Smooth muscle cell (in vitro differentiated cells): ENCODE data around the gene CDK14. TPM values are rescaled to one million over a fixed set of nuclear protein-coding genes. Genes with fewer than 3 reads are reported as not detected.
A peak's percentile ranks its signal among the peaks of the same experiment; 100 is the strongest.

ENCODE experiments used
- DNase-seq: peaks from one replicate; lab custom pipeline; 2025; ENCODE audit not compliant: unreplicated experiment; lab: John Stamatoyannopoulos, UW
- H2AFZ ChIP-seq: fragments of 200-600 bp; sonication (generic); 2 replicates; pipeline ENCODE4 v1.6.0; 2016; ENCODE audit warnings: antibody characterized with exemption, low read depth, mild to moderate bottlenecking
- H3F3A ChIP-seq: fragments of 200-600 bp; sonication (generic); 2 replicates; pipeline ENCODE4 v1.6.0; 2017; ENCODE audit warnings: antibody characterized with exemption, low read depth
- H3K27ac ChIP-seq: fragments of 200-600 bp; sonication (generic); 2 replicates; pipeline ENCODE4 v1.5.1; 2016; ENCODE audit warnings: low read depth, mild to moderate bottlenecking
- H3K27me3 ChIP-seq: fragments of 200-600 bp; sonication (generic); 2 replicates; pipeline ENCODE4 v1.6.1; 2016; ENCODE audit warnings: low read depth, mild to moderate bottlenecking
- H3K36me3 ChIP-seq: fragments of 200-600 bp; sonication (generic); 2 replicates; pipeline ENCODE4 v1.5.1; 2016; ENCODE audit warnings: low read depth
- H3K4me1 ChIP-seq: fragments of 200-600 bp; sonication (generic); 2 replicates; pipeline ENCODE4 v1.5.1; 2016; ENCODE audit warnings: low read depth
- H3K4me2 ChIP-seq: fragments of 200-600 bp; sonication (generic); 2 replicates; pipeline ENCODE4 v1.6.0; 2016; ENCODE audit warnings: mild to moderate bottlenecking
- H3K4me3 ChIP-seq: fragments of 200-600 bp; sonication (generic); 2 replicates; pipeline ENCODE4 v1.5.1; 2016; ENCODE audit warnings: mild to moderate bottlenecking
- H3K79me2 ChIP-seq: fragments of 200-600 bp; sonication (generic); 2 replicates; pipeline ENCODE4 v1.6.0; 2016; ENCODE audit warnings: low read depth, mild to moderate bottlenecking
- H3K9ac ChIP-seq: fragments of 200-600 bp; sonication (generic); 2 replicates; pipeline ENCODE4 v1.6.0; 2016; ENCODE audit warnings: low read depth
- H3K9me3 ChIP-seq: fragments of 200-600 bp; sonication (generic); replicated peaks from 2 replicates; pipeline ENCODE4 v1.5.1; 2016; ENCODE audit warnings: low read depth
- H4K20me1 ChIP-seq: fragments of 200-600 bp; sonication (generic); 2 replicates; pipeline ENCODE4 v1.6.0; 2016; ENCODE audit warnings: low read depth
- CTCF ChIP-seq: fragments of 200-600 bp; sonication (generic); IDR thresholded peaks from 2 replicates; pipeline ENCODE4 v1.5.1; 2017; ENCODE audit warnings: borderline replicate concordance, mild to moderate bottlenecking, antibody characterized with exemption; ENCODE audit not compliant: insufficient read depth, poor library complexity, severe bottlenecking
- WGBS: methylation state at CpG from one replicate; pipeline ENCODE4 v1.1.7; 2016; ENCODE audit warnings: low lambda C conversion rate; 5-methylcytosine and 5-hydroxymethylcytosine counted together
- polyA plus RNA-seq: library from polyadenylated mRNA; unstranded; fragments of >200 nt; fragmentation: Nextera tagmentation; extraction: Ambion mirVana; gene quantifications from 2 replicates; pipeline ENCODE4 v1.2.1, GENCODE V29; 2016
- total RNA-seq: library from RNA; depleted of rRNA; stranded (reverse); fragments of >200 nt; gene quantifications from 2 replicates; pipeline ENCODE4 v1.2.3, GENCODE V29; 2014

Gene CDK14
- total and polyA plus RNA-seq, 2 experiments from 2014 or later, result 4.1 to 5.3 TPM

DNA sequence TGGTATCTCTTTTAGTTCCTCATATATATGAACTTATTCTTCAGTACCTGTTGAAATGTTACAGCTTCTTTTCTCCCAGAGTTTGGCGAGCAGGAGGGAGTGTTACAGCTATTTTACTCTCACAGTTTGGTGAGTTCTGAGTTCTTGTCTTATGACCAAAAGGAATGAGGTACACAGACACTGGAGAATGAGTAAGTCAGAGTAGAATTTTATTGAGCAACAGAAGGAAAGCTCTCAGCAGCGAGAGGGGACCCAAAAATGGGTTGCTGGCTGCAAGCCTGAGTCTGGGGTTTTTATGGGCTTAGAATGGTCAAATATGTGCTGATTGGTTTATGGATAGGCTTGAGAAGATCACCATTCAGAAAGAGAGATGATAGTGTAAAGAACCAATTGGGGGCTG is 175.2 kb downstream of the CDK14 start:
- no peak overlapping the region for H2AFZ ChIP-seq
- no peak for TF ChIP-seq CTCF
- H3K4me1 ChIP-seq, result peaks cover 3% of the 10 kb centered on the region
- H3F3A ChIP-seq, result peaks cover 6% of the 10 kb centered on the region
- no peaks in the 10 kb centered on the region for H3K27me3 ChIP-seq
- H3K4me3 ChIP-seq, result no peak overlapping the region
- H3K4me2 ChIP-seq, result peak overlapping the region; percentile 36
- no peaks in the 10 kb centered on the region for H4K20me1 ChIP-seq
- WGBS, result 37% methylated on average over 2 of the region's 2 CpGs
- no peak for DNase-seq
- H3K9me3 ChIP-seq, result no peaks in the 10 kb centered on the region
- H3K79me2 ChIP-seq, result no peaks in the 10 kb centered on the region
- peak overlapping the region; percentile 43 for H3K27ac ChIP-seq
- no peaks in the 10 kb centered on the region for H3K36me3 ChIP-seq
- no peak overlapping the region for H3K9ac ChIP-seq

- no peak overlapping the region for H3K4me2 ChIP-seq
- H3K27ac ChIP-seq, result no peak overlapping the region
- H3F3A ChIP-seq, result no peaks in the 10 kb centered on the region
- 89% methylated on average over 6 of the region's 6 CpGs for WGBS
- H4K20me1 ChIP-seq, result no peaks in the 10 kb centered on the region
- H2AFZ ChIP-seq, result no peak overlapping the region
- TF ChIP-seq CTCF, result no peak
- H3K9ac ChIP-seq, result no peak overlapping the region
- peaks cover 5% of the 10 kb centered on the region for H3K4me1 ChIP-seq
- H3K36me3 ChIP-seq, result no peaks in the 10 kb centered on the region
- no peak for DNase-seq
- H3K4me3 ChIP-seq, result no peak overlapping the region
- H3K9me3 ChIP-seq, result no peaks in the 10 kb centered on the region
- H3K27me3 ChIP-seq, result no peaks in the 10 kb centered on the region
- H3K79me2 ChIP-seq, result no peaks in the 10 kb centered on the region
Observed at GRCh38 chr7:90772410-90772809, 176.3 kb downstream of the CDK14 start.

DNA sequence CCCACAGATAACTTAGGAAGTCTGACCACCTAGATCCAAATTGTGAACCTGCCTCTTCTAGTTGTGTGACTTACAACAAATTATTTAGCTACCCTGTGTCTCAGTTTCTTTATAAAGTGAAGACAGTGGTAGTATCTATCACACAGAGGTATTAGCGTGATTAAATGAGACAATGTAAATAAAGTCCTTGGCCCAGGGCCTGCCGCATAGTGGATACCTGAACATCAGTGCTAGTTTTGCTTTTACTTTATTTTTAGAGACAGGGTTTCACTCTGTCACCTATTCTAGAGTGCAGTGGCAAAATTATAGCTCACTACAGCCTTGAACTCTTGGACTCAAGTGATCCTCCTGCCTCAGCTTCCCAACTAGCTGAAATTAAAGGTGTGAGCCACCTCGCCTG is 177.1 kb downstream of the CDK14 start:
- no peak for TF ChIP-seq CTCF
- no peaks in the 10 kb centered on the region for H3K9me3 ChIP-seq
- WGBS, result 95% methylated on average over 3 of the region's 3 CpGs
- no peak overlapping the region for H3K27ac ChIP-seq
- no peak overlapping the region for H3K9ac ChIP-seq
- H3F3A ChIP-seq, result no peaks in the 10 kb centered on the region
- DNase-seq, result no peak
- peaks cover 5% of the 10 kb centered on the region for H3K4me1 ChIP-seq
- no peaks in the 10 kb centered on the region for H3K27me3 ChIP-seq
- no peak overlapping the region for H3K4me3 ChIP-seq
- H3K79me2 ChIP-seq, result no peaks in the 10 kb centered on the region
- H4K20me1 ChIP-seq, result no peaks in the 10 kb centered on the region
- H3K4me2 ChIP-seq, result no peak overlapping the region
- no peaks in the 10 kb centered on the region for H3K36me3 ChIP-seq
- no peak overlapping the region for H2AFZ ChIP-seq

DNA sequence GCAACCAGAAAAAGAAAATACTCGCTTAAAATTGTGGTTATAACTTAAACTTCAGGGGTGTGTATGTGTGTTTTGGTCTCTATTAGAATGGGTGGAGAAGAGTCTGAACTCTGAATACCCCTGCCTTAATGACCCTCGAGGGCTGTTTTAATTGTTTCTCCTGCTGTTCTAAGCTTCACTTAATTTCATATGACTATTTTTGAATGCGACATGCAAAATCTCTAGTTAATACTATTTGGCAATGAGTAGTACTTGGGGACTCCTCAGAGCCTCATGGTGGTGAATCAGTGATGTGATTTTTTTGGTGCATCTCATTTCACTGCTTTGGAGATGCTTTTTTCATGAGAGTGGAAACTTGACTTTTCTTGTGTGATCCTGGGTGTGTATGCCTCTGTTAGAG is 178.6 kb downstream of the CDK14 start:
- no peak for DNase-seq
- Histone ChIP-seq H3K36me3 (no peaks in the 10 kb centered on the region), H3K27ac (no peak overlapping the region), H3K79me2 (no peaks in the 10 kb centered on the region), H3F3A (no peaks in the 10 kb centered on the region), H3K4me2 (no peak overlapping the region), H3K9ac (no peak overlapping the region), H4K20me1 (no peaks in the 10 kb centered on the region), H3K27me3 (no peaks in the 10 kb centered on the region), H3K9me3 (no peaks in the 10 kb centered on the region), H2AFZ (no peak overlapping the region), H3K4me3 (no peak overlapping the region), H3K4me1 (peaks cover 5% of the 10 kb centered on the region)
- TF ChIP-seq CTCF, result no peak
- 76% methylated on average over 3 of the region's 3 CpGs for WGBS
